NCI-H2107 (cell line): ENCODE results near the gene HOXC12.

ENCODE experiments used
- DNase-seq: peaks from one replicate; lab custom pipeline; 2025; lab: John Stamatoyannopoulos, UW

HOXC12 gene, protein sequence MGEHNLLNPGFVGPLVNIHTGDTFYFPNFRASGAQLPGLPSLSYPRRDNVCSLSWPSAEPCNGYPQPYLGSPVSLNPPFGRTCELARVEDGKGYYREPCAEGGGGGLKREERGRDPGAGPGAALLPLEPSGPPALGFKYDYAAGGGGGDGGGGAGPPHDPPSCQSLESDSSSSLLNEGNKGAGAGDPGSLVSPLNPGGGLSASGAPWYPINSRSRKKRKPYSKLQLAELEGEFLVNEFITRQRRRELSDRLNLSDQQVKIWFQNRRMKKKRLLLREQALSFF

DNA sequence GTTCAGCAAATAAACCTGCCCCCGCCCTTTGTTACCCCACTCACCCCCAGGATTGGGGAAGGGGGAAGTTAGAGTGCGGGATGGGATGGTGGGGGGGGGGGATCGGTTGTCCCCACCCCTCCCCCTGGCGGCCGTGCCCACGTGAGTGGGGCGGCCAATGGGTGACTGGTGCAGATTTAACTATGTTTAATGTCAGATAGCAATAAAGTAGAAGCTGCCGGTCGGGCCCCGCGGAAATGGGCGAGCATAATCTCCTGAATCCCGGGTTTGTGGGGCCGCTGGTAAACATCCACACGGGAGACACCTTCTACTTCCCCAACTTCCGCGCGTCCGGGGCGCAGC is at the start of gene HOXC12:
HOXC12 (plus strand) TSS at position 210 of the 342 bp plus-strand sequence; CDS start at position 237, 27 bp downstream.
- DNase-seq: no peak

DNA sequence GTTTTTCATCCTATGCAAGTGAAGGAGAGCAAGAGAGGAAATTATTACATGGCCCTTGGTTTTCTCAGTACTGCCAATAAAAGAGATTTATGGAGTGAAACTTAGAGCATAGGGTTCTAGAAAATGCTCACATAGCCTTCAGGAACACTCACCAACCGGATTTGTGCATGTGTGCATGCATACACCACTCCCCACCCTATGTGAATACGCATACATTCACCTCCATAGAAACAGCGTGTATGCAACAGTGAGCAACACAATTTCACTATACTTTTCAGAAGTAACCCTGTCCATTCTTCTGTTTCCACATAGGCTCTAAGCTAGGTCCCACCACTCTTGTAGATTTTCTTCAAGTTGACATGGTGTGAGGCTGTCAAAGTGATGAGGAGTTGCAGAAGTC is 47.6 kb upstream of the HOXC12 start:
- no peak for DNase-seq

DNA sequence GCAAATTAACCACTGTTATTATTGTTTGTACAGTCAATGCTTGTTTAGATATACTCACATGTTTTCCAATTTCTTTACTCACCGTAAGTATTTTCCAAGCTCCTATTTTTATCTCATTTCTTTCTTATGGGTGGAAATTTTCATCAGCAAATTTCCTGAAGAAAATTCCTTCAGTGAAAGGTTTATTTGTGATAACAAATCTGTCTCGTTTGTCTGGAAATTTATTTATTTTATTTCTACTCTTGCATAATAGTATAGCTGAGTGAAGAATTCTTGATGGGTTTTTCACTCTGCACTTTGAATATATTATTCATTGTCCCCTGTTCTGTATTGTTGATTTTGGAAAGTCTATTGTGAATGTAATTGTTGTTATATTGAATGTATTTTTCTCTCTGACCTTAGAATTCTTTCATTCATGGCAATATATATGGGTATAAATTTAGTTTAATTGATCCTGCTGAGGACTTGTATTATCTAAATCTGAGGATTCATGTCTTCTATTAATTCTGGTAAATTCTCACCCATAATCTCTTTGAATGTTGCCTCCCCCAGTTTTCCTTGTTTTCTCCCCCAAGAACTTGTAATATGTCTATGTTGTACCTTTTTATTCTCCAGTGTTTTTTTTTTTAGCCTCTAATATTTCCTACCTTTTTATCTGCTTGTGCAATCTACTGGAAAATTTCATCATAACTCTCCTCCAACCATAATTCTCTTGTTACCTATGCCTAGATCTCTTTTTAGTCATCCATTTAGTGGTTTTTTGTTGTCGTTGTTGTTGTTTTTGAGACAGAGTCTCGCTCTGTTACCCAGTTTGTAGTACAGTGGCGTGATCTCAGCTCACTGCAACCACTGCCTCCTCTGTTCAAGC is 37.7 kb upstream of the HOXC12 start:
- no peak for DNase-seq

DNA sequence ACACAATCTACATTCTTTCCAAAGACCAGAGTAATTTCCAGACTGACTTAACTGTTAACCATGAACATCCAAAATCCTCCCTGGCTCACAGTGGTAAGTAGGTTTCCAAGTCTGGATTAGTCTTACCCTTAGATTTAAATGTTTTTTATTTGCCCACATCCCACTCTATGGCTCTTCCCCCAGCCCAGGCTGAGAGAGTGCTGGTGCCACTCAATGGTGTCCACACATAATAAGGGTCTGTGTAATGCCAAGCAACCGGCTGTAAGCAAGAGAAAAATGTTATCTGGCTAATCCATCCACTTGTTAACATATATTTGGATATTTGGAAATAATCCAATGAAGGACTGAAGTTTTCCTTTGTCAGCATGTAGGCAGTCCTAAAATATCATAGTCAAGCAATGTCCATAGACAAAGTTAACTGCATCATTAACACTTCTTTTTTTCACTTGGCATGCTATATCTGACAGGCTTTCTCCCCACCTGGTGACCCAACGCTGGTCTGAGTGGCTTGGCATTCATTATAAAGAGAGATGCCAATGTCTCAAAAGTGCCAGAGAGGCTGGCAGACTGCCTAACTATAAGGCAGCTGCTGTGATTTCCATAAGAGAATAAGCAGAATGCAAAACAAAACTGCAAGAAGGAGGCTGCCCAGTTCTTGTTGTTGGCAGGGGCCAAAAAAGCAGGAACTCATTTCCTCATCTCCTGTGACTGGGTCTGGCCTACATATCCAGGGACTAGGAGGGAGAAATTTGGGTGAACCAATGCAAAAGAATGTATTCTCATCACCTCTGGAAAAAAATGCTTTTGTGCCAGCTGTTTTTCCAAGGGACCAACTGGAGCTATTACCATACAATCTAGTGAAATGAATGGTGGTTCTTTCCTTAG is 29.9 kb upstream of the HOXC12 start:
- DNase-seq: no peak

DNA sequence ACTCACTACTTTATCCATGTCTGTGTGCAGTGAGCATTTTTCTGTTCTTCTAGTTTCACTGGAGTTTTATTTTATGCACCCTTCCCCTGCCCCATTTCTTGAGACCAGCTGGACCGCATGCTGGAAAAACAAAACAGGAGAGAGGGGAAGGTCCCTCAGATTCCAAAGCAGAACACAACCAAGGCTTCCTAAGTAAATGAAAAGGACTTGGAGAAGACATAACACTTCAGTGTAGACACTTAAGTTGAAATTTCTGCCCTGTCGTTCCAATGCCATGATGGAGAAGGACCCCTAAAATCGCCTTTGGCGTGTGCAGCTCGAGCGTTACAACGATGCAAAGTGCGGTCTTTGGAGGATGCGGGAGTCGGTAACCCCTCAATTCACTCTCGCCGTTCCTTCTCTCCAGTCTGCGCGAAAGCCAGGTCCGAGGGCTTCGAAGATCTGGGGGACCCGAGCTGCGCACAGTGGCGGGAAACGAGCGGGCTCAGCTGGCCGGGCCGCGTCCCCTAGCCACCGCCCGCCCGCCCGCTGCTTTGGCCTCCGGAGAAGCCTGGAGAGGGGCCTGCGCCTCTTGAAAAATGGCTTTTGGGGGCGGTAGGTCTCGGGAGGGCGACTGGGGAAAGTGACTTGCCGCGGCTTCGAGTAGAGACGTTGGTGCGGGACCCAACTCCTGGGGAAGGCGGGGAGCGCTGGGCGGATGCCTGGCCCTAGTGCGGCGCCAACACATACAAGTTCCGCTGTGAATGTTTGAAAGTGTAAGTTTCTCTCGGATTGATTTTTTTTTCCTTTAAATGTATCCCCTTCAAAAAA is 27.3 kb upstream of the HOXC12 start:
- no peak for DNase-seq

DNA sequence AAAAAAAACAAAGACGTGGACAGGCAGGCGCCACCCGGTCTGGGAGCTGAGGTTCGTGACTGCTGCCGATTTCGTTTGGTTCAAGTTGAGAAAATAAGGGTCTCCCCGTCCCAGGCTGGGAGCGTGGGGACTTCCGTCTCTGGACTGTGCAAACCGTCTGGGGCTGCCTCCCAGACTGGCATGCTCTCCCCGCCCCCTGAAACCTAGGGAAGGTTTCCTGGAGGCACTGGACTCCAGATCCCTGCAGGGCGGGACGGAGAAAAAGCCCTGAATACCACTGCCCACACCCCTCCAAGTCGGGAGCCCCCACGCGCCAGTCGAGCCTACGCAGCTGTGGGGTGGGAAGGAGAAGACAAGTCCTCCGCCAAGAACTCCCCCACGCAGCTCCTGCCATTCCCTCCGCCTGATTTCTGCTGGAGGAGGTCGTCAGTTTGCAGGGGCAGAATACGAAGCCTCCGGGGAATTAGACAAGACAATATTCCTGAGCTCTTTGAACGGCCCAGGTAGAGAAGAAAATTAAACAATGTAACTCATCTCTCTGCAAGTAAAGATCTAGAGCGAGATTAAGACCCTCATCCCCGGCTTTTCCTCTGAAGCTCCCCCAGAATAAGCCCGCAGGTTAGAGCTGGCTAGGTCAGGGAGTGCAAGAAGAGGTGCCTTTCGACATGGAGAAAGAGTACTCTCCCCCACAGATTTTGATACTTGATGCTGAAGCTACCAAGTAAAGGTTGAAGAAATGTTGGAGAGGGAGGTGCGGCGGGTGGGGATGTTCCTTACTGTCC is 26.5 kb upstream of the HOXC12 start:
- no peak for DNase-seq

DNA sequence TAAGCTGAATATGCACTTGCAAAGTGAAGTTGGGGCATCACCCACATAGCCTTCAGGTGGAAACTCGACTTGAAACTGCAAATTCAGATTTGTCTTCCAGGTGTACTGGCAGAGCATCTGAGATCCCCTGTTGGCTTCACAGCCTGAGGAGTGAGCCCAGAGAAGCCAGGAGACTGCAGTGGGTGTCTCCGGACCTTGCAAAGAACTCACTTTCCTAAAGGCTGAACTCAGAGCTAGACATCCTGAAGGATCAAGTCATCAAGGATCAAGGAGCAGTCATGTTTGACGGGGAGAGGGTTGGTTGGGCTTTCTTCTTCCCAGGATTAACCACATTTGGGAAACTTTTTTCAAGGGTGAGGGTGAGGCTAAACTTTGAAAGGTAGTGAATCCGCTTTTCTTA is 25.2 kb upstream of the HOXC12 start:
- DNase-seq: no peak

DNA sequence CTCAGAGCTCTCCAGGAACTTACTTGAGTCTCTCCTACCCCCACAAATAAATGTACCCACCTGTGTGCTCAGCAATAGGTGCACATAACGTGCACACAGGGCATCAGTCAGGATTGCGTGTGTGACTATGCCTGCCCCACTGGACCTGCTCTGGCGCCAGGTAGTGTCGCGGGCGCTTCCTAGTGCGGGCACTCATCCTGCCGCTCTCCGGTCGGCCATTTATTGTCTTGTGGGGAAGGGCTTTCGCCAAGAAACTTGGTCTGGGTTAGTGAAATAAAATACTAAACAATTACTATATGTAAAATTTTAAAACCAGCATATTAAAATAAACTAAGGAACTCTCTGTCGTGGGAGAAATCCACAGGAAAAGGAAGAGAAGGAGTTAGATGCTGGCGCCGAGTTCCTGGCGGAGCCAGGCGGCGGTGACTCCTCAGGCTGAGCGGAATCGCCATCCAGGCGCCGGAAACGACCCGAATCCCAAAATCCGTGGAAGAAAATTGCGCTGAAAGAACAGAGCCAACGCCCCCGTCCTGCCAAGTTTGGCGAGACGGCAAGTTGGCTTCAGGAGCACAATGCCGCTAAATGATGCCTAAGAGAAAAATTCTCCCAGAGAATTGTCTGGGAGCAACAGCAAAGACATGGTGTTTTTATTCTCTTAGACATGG is 24.0 kb upstream of the HOXC12 start:
- DNase-seq: no peak

DNA sequence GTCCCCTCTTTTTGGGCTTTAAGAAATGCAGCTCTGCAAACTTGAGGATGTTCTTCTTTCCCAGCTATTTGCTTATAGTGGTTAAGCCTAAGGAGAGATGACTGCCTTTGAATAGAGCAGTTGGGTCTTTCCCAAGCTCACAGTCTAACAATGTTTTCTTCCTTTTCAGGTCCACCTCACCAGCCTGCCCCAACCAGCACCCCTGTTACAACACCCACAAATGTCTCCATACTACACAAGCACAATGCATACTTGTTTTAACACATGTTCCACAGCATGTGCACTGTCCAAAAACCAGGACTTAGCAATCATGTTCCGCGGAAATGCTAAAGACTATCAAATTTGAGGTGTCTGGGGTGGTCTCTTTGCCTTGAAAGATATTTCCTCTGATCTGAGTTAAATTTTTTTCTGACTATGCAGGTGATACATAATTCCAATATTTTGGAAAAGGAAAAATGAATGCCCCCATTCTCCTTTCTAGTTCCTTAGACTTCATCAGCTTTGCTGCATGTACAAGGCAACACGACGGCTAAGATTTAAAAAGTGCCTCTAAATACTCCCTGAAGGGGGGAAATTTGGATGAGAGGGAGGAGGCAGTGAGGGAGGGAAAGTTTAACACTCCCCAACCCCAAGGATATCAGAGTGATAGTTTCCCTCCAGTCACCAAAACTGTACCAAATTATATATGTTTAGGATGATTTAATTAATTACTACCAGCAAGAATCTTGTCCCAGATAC is 22.7 kb upstream of the HOXC12 start:
- DNase-seq: no peak

DNA sequence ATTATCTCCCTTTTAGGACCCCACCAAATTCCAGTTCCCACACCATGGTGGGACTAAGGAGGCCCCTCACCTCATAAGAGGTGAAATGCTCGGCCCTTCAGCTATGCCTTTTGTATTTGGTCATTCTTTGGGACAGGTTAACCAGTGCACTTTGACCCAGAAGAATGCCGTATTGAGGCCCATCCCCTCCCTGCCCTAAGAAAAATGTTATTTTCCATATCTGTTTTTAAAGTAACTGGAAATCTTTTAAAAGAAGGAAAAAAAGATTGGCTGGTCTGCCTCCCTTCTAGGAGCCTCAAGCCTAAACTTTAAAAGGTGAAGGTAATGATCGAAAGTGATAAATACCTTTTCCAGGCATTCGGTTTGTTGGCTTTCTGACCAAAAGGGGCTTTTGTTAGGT is 21.8 kb upstream of the HOXC12 start:
- DNase-seq: no peak

DNA sequence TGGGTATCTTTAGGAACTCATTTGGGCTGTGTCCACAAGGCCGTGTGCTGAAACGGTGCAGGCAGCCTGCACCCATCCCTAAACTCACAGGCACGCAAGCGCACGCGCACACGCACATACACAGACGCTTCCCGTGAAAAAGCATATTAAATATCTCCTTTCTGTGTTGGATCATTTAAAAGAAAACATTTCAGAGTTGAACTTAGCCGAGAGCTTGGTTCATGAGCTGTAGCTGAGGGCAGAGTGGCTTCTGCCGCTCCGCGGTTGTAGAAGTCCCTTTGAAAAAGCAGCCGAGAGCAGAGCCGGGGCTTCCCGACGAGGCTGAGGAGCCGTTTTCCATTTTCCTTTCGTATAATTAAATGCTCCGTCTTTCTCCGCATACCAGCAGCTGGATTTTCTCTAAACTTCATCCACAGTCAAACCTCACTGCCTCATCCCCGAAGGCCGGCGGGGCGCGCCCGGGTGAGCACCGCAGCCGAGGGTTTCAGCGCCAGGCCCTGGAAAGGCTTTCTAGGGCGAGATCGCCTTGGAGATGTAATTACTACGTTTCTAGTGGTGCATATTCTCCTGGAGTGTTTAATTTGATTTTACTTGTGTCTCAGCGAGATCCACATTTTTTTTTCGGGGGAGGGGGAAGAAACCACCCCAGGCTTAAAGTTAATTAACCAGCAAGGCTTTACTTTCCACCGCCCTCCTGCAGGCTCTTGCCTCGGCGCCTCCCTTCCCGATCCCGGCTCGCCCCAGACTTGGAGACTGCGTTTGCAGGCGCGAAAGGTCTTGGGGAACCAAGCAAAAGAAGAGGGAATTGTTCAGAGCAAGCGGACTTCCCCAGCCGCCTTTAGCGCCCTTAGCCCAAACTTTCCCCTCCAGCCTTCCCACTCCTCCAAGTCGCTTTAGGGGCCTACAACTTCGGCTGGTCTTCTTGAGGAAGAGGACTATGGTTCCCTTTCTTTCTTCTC is 19.0 kb upstream of the HOXC12 start:
- no peak for DNase-seq

DNA sequence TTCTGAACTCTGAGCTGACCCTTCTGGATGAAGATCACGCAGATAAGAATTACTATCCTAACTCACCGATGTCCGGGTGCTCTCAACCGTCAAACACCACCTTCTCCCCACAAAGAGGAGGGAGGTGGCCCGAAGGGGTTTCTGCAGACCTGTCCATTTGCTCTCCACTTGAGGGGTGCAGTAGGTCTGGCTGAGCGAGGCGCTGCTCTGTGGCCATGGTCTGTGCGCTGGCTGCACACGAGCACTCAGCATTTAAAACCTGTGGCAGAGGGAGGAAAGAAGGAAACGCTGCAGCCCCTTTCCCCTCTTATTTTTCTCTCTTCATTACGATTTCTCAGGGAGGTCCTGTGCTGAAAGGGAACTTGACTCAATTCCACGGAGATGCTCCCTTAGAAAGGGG is 17.6 kb upstream of the HOXC12 start:
- no peak for DNase-seq

DNA sequence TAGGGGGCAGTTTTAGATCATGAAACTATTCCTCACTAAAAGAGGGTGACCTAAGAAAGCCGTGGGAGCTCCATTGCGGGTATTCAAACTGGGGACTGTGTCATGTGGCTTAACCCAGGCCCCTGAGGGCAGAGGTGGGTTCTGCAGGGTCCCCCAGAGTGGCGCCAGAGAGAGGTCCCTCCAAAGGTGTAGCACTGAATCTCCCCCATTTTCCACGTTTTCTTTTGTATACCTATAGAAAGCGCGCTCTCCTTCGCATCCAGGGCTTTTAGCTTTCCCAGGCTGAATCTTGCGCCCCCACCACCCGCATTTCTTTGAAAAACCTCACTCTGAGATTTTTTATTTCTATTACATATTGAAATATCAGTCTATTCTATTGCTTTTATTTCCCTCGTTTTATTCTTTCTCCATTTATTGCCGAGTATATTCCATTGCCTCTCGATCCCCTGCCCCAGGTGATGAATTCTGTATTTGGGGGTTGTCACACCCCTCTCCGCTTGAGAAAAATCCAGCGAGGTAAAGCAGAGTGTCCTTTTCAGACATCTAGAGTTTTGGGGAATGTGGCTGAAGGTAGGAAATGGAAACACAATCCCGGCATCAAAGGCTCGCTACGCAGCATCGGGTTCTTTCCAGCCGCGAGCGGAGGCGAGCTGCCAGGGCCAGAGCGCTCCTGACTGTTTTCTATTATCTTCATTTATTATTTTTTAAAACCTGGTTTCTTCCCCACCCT is 16.9 kb upstream of the HOXC12 start:
- DNase-seq: no peak

DNA sequence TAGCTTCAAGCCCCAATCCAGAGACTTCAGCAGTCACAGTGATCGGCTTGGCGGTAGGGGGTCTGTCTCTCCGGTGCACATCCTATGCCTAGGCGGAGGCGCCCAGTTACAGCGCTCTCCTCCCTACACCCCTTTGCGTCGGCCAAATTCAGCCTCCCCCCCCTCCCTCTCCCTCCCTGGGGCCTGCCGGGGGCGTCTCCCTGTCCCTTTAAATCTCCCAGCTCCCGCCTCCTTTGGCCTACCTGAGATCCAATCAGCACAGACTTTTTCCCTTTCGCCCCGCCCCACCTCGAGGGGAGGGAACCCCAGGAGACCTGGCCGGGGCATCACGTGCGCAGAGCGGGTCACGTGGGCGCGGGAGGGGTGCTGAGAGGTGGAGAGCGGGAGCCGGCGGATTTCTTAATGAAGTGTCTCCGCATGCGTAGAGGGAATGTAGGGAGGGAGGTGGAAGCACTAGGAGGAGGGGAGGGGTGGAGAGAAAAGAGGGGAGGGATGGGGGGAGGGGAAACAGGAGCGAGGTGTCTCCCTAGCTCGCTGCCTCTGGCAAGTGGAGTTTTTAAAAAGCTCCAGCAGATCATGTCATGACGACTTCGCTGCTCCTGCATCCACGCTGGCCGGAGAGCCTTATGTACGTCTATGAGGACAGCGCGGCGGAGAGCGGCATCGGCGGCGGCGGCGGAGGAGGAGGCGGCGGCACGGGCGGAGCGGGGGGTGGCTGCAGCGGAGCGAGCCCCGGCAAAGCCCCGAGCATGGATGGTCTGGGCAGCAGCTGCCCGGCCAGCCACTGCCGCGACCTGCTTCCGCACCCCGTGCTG is 16.2 kb upstream of the HOXC12 start, which contains the start of gene HOXC13:
HOXC13 (plus strand) TSS at position 506 of the 815 bp plus-strand sequence; CDS start at position 582, 76 bp downstream.
- DNase-seq: no peak

DNA sequence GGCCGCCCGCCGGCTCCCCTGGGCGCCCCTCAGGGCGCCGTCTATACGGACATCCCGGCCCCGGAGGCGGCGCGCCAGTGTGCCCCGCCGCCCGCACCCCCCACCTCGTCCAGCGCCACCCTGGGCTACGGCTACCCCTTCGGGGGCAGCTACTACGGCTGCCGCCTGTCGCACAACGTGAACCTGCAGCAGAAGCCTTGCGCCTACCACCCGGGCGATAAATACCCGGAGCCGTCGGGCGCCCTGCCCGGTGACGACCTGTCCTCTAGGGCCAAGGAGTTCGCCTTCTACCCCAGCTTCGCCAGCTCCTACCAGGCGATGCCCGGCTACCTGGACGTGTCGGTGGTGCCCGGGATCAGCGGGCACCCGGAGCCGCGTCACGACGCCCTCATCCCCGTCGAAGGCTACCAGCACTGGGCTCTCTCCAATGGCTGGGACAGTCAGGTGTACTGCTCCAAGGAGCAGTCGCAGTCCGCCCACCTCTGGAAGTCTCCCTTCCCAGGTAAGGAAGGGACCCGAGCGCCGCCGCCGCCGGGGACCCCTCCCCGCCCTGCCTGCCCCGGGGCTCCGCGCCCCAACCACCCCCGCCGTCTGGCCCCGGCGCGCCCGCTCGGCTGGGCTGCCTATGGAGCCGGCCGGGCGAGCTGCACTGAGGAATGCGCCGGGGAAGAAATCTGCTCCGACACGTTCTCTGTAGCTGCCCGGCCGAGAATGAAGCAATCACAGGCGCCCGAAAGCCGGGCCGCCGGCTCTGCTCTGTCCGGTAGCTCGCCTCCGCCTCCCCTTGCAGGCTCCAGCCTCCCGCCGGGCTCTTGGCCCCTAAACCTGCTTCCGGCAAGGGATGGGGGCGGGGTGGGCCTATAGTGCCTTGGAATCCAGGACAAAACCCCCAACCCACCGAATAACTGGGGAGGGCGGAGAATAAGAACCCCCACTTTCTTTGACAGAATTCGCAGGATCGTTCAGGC is 15.3 kb upstream of the HOXC12 start:
- no peak for DNase-seq
